NOMO-1 treated with DMSO at 0.1 percent for 48 hours (cell line): ENCODE measurements around the gene CES4A.
"Not testable (repeated sequence)": the region's sequence is repeated elsewhere in the genome, so short reads cannot be mapped to it uniquely, and the experiment has no call there.

Experiments
- DNase-seq: peaks from one replicate; lab custom pipeline; 2025; ENCODE audit not compliant: unreplicated experiment; lab: John Stamatoyannopoulos, UW

CES4A gene

GRCh38 chr16:66988197-66988788 is at the start of gene CES4A:
Gene CES4A (plus strand): TSS chr16:66988589. CDS start chr16:66988773, 184 bp downstream.
- no peak for DNase-seq

GRCh38 chr16:66939366-66939765 is 49.0 kb upstream of the CES4A start:
- DNase-seq, result no peak

- no peak for DNase-seq
These were observed 48.2 kb upstream of the CES4A start for GRCh38 chr16:66940236-66940635.

- DNase-seq, result no peak
These were observed 45.4 kb upstream of the CES4A start for GRCh38 chr16:66942981-66943380.

GRCh38 chr16:66943426-66944053 is 44.8 kb upstream of the CES4A start:
- DNase-seq, result no peak

GRCh38 chr16:66944054-66944441 is 44.3 kb upstream of the CES4A start:
- DNase-seq, result no peak

GRCh38 chr16:66944971-66945370 is 43.4 kb upstream of the CES4A start:
- not testable (repeated sequence) for DNase-seq

GRCh38 chr16:66945939-66946338 is 42.5 kb upstream of the CES4A start:
- no peak for DNase-seq

- DNase-seq, result no peak
These were observed 41.8 kb upstream of the CES4A start for GRCh38 chr16:66946541-66946940.

GRCh38 chr16:66946974-66947301 is 41.5 kb upstream of the CES4A start:
- no peak for DNase-seq

- DNase-seq, result peak; percentile 82
These were observed 40.9 kb upstream of the CES4A start for GRCh38 chr16:66947302-66948065.

- DNase-seq, result no peak
These were observed 40.1 kb upstream of the CES4A start for GRCh38 chr16:66948134-66948836.

GRCh38 chr16:66948837-66949225 is 39.6 kb upstream of the CES4A start:
- no peak for DNase-seq

GRCh38 chr16:66949472-66949871 is 38.9 kb upstream of the CES4A start:
- no peak for DNase-seq

- no peak for DNase-seq
These were observed 38.0 kb upstream of the CES4A start for GRCh38 chr16:66950437-66950836.

GRCh38 chr16:66950971-66951790 is 37.2 kb upstream of the CES4A start:
- no peak for DNase-seq

GRCh38 chr16:66952430-66953110 is 35.8 kb upstream of the CES4A start:
- DNase-seq, result no peak

GRCh38 chr16:66953462-66954096 is 34.8 kb upstream of the CES4A start:
- no peak for DNase-seq

- peak; percentile 67 for DNase-seq
These were observed 34.2 kb upstream of the CES4A start for GRCh38 chr16:66954097-66954659.
